ENCODE data around the gene ATP6V1G1.
A peak's percentile ranks its signal among the peaks of the same experiment; 100 is the strongest.
"Not testable (repeated sequence)": the region's sequence is repeated elsewhere in the genome, so short reads cannot be mapped to it uniquely, and the experiment has no call there.

Gene ATP6V1G1

GRCh38 chr9:114580609-114581193 is 6.9 kb upstream of the ATP6V1G1 start:
- 90 to 100% methylated on average over 1 to 2 of the region's 2 CpGs for WGBS, 2 experiments (ENCODE audit: insufficient coverage in 2 of 2)
- no peaks in the 10 kb centered on the region for H3K36me3 ChIP-seq (ENCODE audit: control insufficient read depth, insufficient read depth, low read length)
- no peak overlapping the region for H3K4me3 ChIP-seq (ENCODE audit: extremely low read depth, insufficient read depth, low read length, poor library complexity, severe bottlenecking)
- no peaks in the 10 kb centered on the region for H3K4me1 ChIP-seq (ENCODE audit: control insufficient read depth, insufficient read depth, low read length, poor library complexity, severe bottlenecking)
- H3K9me3 ChIP-seq (ENCODE audit: control insufficient read depth, low read length): no peaks in the 10 kb centered on the region
- no peak overlapping the region for H3K27ac ChIP-seq (ENCODE audit: low read depth, low read length, severe bottlenecking)

GRCh38 chr9:114583371-114584155 is 4.0 kb upstream of the ATP6V1G1 start:
- WGBS, 2 experiments (ENCODE audit: insufficient coverage in 2 of 2): 34 to 49% methylated on average over 3 to 4 of the region's 5 CpGs
- no peaks in the 10 kb centered on the region for H3K9me3 ChIP-seq (ENCODE audit: control insufficient read depth, low read length)
- no peaks in the 10 kb centered on the region for H3K4me1 ChIP-seq (ENCODE audit: control insufficient read depth, insufficient read depth, low read length, poor library complexity, severe bottlenecking)
- no peak overlapping the region for H3K4me3 ChIP-seq (ENCODE audit: extremely low read depth, insufficient read depth, low read length, poor library complexity, severe bottlenecking)
- no peak overlapping the region for H3K27ac ChIP-seq (ENCODE audit: low read depth, low read length, severe bottlenecking)
- H3K36me3 ChIP-seq (ENCODE audit: control insufficient read depth, insufficient read depth, low read length): no peaks in the 10 kb centered on the region

- no peaks in the 10 kb centered on the region for H3K9me3 ChIP-seq (ENCODE audit: control insufficient read depth, low read length)
- H3K4me1 ChIP-seq (ENCODE audit: control insufficient read depth, insufficient read depth, low read length, poor library complexity, severe bottlenecking): peaks cover 6% of the 10 kb centered on the region
- H3K27ac ChIP-seq (ENCODE audit: low read depth, low read length, severe bottlenecking): peak overlapping the region; percentile 90
- WGBS, 2 experiments (ENCODE audit: insufficient coverage in 2 of 2): 7 to 12% methylated on average over 8 to 10 of the region's 12 CpGs
- peaks cover 23% of the 10 kb centered on the region for H3K36me3 ChIP-seq (ENCODE audit: control insufficient read depth, insufficient read depth, low read length)
- H3K4me3 ChIP-seq (ENCODE audit: extremely low read depth, insufficient read depth, low read length, poor library complexity, severe bottlenecking): peak overlapping the region; percentile 96
These were observed 641 bp downstream of the ATP6V1G1 start for GRCh38 chr9:114588210-114588609.

GRCh38 chr9:114588651-114589526 is 1.3 kb downstream of the ATP6V1G1 start:
- no peaks in the 10 kb centered on the region for H3K9me3 ChIP-seq (ENCODE audit: control insufficient read depth, low read length)
- H3K36me3 ChIP-seq (ENCODE audit: control insufficient read depth, insufficient read depth, low read length): peaks cover 30% of the 10 kb centered on the region
- peak overlapping the region; percentile 96 for H3K4me3 ChIP-seq (ENCODE audit: extremely low read depth, insufficient read depth, low read length, poor library complexity, severe bottlenecking)
- H3K27ac ChIP-seq (ENCODE audit: low read depth, low read length, severe bottlenecking): peak overlapping the region; percentile 90
- peaks cover 6% of the 10 kb centered on the region for H3K4me1 ChIP-seq (ENCODE audit: control insufficient read depth, insufficient read depth, low read length, poor library complexity, severe bottlenecking)
- 26 to 27% methylated on average over 8 of the region's 11 CpGs for WGBS, 2 experiments (ENCODE audit: insufficient coverage in 2 of 2)

- H3K36me3 ChIP-seq (ENCODE audit: control insufficient read depth, insufficient read depth, low read length): peaks cover 44% of the 10 kb centered on the region
- H3K9me3 ChIP-seq (ENCODE audit: control insufficient read depth, low read length): no peaks in the 10 kb centered on the region
- peaks cover 6% of the 10 kb centered on the region for H3K4me1 ChIP-seq (ENCODE audit: control insufficient read depth, insufficient read depth, low read length, poor library complexity, severe bottlenecking)
- 92 to 100% methylated on average over 5 to 6 of the region's 6 CpGs for WGBS, 2 experiments (ENCODE audit: insufficient coverage in 2 of 2)
- no peak overlapping the region for H3K4me3 ChIP-seq (ENCODE audit: extremely low read depth, insufficient read depth, low read length, poor library complexity, severe bottlenecking)
- H3K27ac ChIP-seq (ENCODE audit: low read depth, low read length, severe bottlenecking): no peak overlapping the region
These were observed 2.8 kb downstream of the ATP6V1G1 start for GRCh38 chr9:114590328-114590727.

- no peak overlapping the region for H3K27ac ChIP-seq (ENCODE audit: low read depth, low read length, severe bottlenecking)
- WGBS, 2 experiments (ENCODE audit: insufficient coverage in 2 of 2): 97 to 99% methylated on average over 4 to 5 of the region's 5 CpGs
- H3K4me3 ChIP-seq (ENCODE audit: extremely low read depth, insufficient read depth, low read length, poor library complexity, severe bottlenecking): no peak overlapping the region
These were observed 3.8 kb downstream of the ATP6V1G1 start for GRCh38 chr9:114591291-114591787.

GRCh38 chr9:114591849-114592248 is 4.3 kb downstream of the ATP6V1G1 start:
- peaks cover 59% of the 10 kb centered on the region for H3K36me3 ChIP-seq (ENCODE audit: control insufficient read depth, insufficient read depth, low read length)
- H3K4me3 ChIP-seq (ENCODE audit: extremely low read depth, insufficient read depth, low read length, poor library complexity, severe bottlenecking): no peak overlapping the region
- H3K27ac ChIP-seq (ENCODE audit: low read depth, low read length, severe bottlenecking): no peak overlapping the region

More at GRCh38 chr9:114591291-114591787, 3.8 kb downstream of the ATP6V1G1 start:
- H3K4me1 ChIP-seq (ENCODE audit: control insufficient read depth, insufficient read depth, low read length, poor library complexity, severe bottlenecking): peaks cover 6% of the 10 kb centered on the region
- no peaks in the 10 kb centered on the region for H3K9me3 ChIP-seq (ENCODE audit: control insufficient read depth, low read length)
- H3K36me3 ChIP-seq (ENCODE audit: control insufficient read depth, insufficient read depth, low read length): peaks cover 54% of the 10 kb centered on the region

GRCh38 chr9:114592356-114592755 is 4.8 kb downstream of the ATP6V1G1 start:
- Histone ChIP-seq H3K27ac (ENCODE audit: low read depth, low read length, severe bottlenecking) (no peak overlapping the region), H3K4me1 (ENCODE audit: control insufficient read depth, insufficient read depth, low read length, poor library complexity, severe bottlenecking) (peaks cover 6% of the 10 kb centered on the region), H3K36me3 (ENCODE audit: control insufficient read depth, insufficient read depth, low read length) (peaks cover 63% of the 10 kb centered on the region), H3K9me3 (ENCODE audit: control insufficient read depth, low read length) (no peaks in the 10 kb centered on the region), H3K4me3 (ENCODE audit: extremely low read depth, insufficient read depth, low read length, poor library complexity, severe bottlenecking) (no peak overlapping the region)
- 91 to 94% methylated on average over 4 of the region's 6 CpGs for WGBS, 2 experiments (ENCODE audit: insufficient coverage in 2 of 2)

More at GRCh38 chr9:114591849-114592248, 4.3 kb downstream of the ATP6V1G1 start:
- no peaks in the 10 kb centered on the region for H3K9me3 ChIP-seq (ENCODE audit: control insufficient read depth, low read length)
- no CpG with 5 or more reads among the region's 1 CpG for WGBS, 2 experiments (ENCODE audit: insufficient coverage in 2 of 2)
- peaks cover 6% of the 10 kb centered on the region for H3K4me1 ChIP-seq (ENCODE audit: control insufficient read depth, insufficient read depth, low read length, poor library complexity, severe bottlenecking)

GRCh38 chr9:114594136-114594535 is 6.6 kb downstream of the ATP6V1G1 start:
- H3K36me3 ChIP-seq (ENCODE audit: control insufficient read depth, insufficient read depth, low read length): peaks cover 77% of the 10 kb centered on the region
- H3K4me1 ChIP-seq (ENCODE audit: control insufficient read depth, insufficient read depth, low read length, poor library complexity, severe bottlenecking): peaks cover 5% of the 10 kb centered on the region
- no peak overlapping the region for H3K4me3 ChIP-seq (ENCODE audit: extremely low read depth, insufficient read depth, low read length, poor library complexity, severe bottlenecking)
- no peak overlapping the region for H3K27ac ChIP-seq (ENCODE audit: low read depth, low read length, severe bottlenecking)
- WGBS, 2 experiments (ENCODE audit: insufficient coverage in 2 of 2): 90 to 98% methylated on average over 6 to 14 of the region's 17 CpGs
- H3K9me3 ChIP-seq (ENCODE audit: control insufficient read depth, low read length): no peaks in the 10 kb centered on the region

- not testable (repeated sequence) for H3K4me3 ChIP-seq (ENCODE audit: extremely low read depth, insufficient read depth, low read length, poor library complexity, severe bottlenecking); H3K4me1 ChIP-seq (ENCODE audit: control insufficient read depth, insufficient read depth, low read length, poor library complexity, severe bottlenecking); H3K27ac ChIP-seq (ENCODE audit: low read depth, low read length, severe bottlenecking)
- H3K36me3 ChIP-seq (ENCODE audit: control insufficient read depth, insufficient read depth, low read length): peaks cover 61% of the 10 kb centered on the region
- WGBS, 2 experiments (ENCODE audit: insufficient coverage in 2 of 2): 93 to 98% methylated on average over 6 to 7 of the region's 9 CpGs
- H3K9me3 ChIP-seq (ENCODE audit: control insufficient read depth, low read length): peaks cover 10% of the 10 kb centered on the region
These were observed 13.1 kb downstream of the ATP6V1G1 start for GRCh38 chr9:114600502-114601248.
